Lower lobe of right lung (tissue), 2 donors: Measurements from ENCODE around the gene ARSD. TPM values are rescaled to one million over a fixed set of nuclear protein-coding genes. Genes with fewer than 3 reads are reported as not detected.
A peak's percentile ranks its signal among the peaks of the same experiment; 100 is the strongest.

Source experiments
- ATAC-seq, 2 donors: fragments of 200-7000 bp; cut with Tn5 transposase; one replicate each; pipeline ENCODE4 v1.9.1; 2020 to 2022; ENCODE audit warnings: mild to moderate bottlenecking in 2 of 2, moderate library complexity in 2 of 2
- DNase-seq: peaks from one replicate; pipeline ENCODE4 v3.0.0-alpha.2; 2020
- H3K27ac ChIP-seq: fragments of 200-600 bp; one replicate; pipeline ENCODE4 v1.8.0; 2022
- H3K27me3 ChIP-seq: fragments of 200-600 bp; one replicate; pipeline ENCODE4 v1.8.0; 2022; ENCODE audit warnings: low read depth
- H3K36me3 ChIP-seq: fragments of 200-600 bp; one replicate; pipeline ENCODE4 v1.8.0; 2022; ENCODE audit warnings: mild to moderate bottlenecking
- H3K4me1 ChIP-seq: fragments of 200-600 bp; one replicate; pipeline ENCODE4 v1.8.0; 2022
- H3K4me3 ChIP-seq: fragments of 200-600 bp; one replicate; pipeline ENCODE4 v1.8.0; 2022; ENCODE audit warnings: mild to moderate bottlenecking
- H3K9me3 ChIP-seq: fragments of 200-600 bp; one replicate; pipeline ENCODE4 v1.8.0; 2022
- intact Hi-C: fragments of 100-400 bp; cut with DNase I; formaldehyde crosslinking; loops from one replicate; pipeline ENCODE4 v1.11.0; 2022
- total RNA-seq: library from RNA; stranded (reverse); fragmentation: NEBNext Ultra II Directional; extraction: Animal tissue kit (Norgen Biotek cat#: 25700); gene quantifications from one replicate; pipeline ENCODE4 v1.2.1, GENCODE V29; 2021
- TF ChIP-seq, protein P1 (sequence below): fragments of 200-600 bp; IDR thresholded peaks from one replicate; pipeline ENCODE4 v1.8.0; 2022; ENCODE audit warnings: antibody characterized with exemption, mild to moderate bottlenecking
- donor health status: DM: no; HTN: yes; CAD: no; lungs with severe emphysema.

The ARSD gene
- total RNA-seq, 1 donor from 2014 or later, result 30.7 TPM

DNA sequence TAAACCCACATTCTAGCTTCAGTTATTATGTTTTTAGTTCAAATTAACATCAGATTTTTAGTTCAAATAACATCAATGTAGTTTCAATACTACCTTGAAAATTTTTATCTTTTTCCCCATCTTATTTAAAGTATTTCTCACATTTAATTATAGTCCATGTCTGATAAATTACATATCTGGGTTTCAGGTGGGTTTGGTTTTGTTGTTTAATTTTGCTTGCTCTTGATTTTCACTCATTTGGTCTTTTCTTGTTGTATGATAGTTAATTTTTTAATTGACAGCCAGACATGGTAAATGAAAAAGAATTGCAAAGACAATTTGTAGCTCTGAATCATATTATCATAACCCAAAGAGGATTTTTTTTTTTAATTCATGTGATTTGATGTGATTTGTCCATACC, 58.5 kb downstream of the ARSD start:
- intact Hi-C loops, result no loop called here
- Histone ChIP-seq H3K27ac (no peak overlapping the region), H3K9me3 (no peaks in the 10 kb centered on the region), H3K4me1 (no peaks in the 10 kb centered on the region), H3K36me3 (no peaks in the 10 kb centered on the region), H3K4me3 (no peak overlapping the region), H3K27me3 (no peaks in the 10 kb centered on the region)
- DNase-seq, result no peak
- TF ChIP-seq, protein P1, sequence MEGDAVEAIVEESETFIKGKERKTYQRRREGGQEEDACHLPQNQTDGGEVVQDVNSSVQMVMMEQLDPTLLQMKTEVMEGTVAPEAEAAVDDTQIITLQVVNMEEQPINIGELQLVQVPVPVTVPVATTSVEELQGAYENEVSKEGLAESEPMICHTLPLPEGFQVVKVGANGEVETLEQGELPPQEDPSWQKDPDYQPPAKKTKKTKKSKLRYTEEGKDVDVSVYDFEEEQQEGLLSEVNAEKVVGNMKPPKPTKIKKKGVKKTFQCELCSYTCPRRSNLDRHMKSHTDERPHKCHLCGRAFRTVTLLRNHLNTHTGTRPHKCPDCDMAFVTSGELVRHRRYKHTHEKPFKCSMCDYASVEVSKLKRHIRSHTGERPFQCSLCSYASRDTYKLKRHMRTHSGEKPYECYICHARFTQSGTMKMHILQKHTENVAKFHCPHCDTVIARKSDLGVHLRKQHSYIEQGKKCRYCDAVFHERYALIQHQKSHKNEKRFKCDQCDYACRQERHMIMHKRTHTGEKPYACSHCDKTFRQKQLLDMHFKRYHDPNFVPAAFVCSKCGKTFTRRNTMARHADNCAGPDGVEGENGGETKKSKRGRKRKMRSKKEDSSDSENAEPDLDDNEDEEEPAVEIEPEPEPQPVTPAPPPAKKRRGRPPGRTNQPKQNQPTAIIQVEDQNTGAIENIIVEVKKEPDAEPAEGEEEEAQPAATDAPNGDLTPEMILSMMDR, result no peak
- no peak for ATAC-seq

- H3K36me3 ChIP-seq, result no peaks in the 10 kb centered on the region
- H3K4me1 ChIP-seq, result no peaks in the 10 kb centered on the region
- H3K27ac ChIP-seq, result no peak overlapping the region
- H3K27me3 ChIP-seq, result no peaks in the 10 kb centered on the region
- H3K9me3 ChIP-seq, result no peaks in the 10 kb centered on the region
- no peak for DNase-seq
- H3K4me3 ChIP-seq, result no peak overlapping the region
- TF ChIP-seq, protein P1, result no peak
- intact Hi-C loops, result no loop called here
- ATAC-seq, result no peak
These were observed 61.9 kb downstream of the ARSD start for GRCh38 chrX:2867206-2867605.

DNA sequence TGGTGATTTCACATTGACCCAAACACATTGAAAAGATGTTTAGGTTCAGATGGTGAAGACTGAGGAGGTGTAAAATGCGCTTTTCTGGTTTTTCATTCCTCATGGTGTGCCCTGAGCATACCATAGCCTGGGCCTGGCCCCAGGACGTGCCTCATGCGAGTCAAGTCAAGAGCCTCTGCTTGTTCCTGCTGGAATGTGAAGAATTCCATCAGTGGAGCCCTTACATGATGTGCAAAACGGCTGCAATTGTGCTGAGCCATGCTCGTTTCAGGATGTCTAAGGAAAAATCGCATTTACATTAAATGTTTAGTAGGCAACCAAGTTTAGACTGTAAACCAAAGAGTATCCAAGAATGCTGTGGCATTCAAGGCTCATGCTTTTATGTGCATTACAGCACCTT, 65.5 kb downstream of the ARSD start:
- DNase-seq (no peak), ATAC-seq (peak in 1 of 2 donors; percentile 57)
- Histone ChIP-seq H3K27me3 (no peaks in the 10 kb centered on the region), H3K9me3 (no peaks in the 10 kb centered on the region), H3K4me1 (no peaks in the 10 kb centered on the region), H3K27ac (no peak overlapping the region), H3K4me3 (no peak overlapping the region), H3K36me3 (no peaks in the 10 kb centered on the region)
- TF ChIP-seq, protein P1, result no peak
- intact Hi-C loops, result no loop called here

DNA sequence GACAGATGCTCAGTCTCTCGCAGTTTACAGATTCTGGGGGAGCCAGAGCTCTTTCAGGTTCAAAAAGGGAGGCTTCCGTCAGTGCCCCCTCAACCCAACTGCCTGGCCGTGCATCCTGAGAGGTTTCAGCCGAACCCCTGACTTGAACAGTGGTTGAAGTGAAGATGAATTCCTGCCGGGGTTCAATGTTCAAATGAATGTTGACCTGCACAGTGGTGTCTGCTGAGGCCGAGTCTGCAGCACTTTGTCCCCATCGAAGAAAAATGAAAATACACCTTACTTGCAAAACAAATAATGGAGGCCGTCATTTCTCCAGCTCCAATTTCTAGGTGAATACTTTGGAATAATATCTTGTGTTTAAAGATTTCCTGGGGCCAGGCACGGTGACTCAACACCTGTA, 66.7 kb downstream of the ARSD start:
- Histone ChIP-seq H3K4me3 (no peak overlapping the region), H3K27ac (no peak overlapping the region), H3K9me3 (no peaks in the 10 kb centered on the region), H3K36me3 (no peaks in the 10 kb centered on the region), H3K4me1 (no peaks in the 10 kb centered on the region), H3K27me3 (no peaks in the 10 kb centered on the region)
- TF ChIP-seq, protein P1, result no peak
- ATAC-seq (no peak), DNase-seq (no peak)
- intact Hi-C loops, result no loop called here

DNA sequence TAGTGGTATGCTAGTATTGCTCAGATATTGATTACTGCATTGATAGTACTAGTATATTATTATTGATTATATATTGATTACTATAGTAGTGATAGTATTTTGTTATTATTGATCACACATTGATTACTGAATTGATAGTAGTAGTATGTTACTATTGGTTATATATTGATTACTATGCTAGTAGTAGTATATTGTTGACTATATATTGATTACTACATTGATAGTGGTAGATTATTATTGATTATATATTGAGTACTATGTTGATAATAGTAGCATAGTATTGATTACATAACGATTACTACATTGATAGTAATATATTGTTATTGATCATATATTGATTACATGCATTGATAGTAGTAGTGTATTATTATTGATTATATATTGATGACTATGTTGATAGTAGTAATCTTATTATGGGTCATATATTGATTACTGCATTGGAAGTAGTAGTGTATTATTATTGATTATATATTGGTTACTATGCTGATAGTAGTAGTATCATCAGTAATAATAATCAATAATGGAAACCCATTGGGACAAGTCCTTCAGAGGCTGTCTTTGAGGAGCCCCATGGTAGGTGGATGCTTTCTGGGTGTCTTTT, 69.8 kb downstream of the ARSD start:
- intact Hi-C loops, result no loop called here
- H3K4me1 ChIP-seq, result no peaks in the 10 kb centered on the region
- no peak for ATAC-seq
- DNase-seq, result no peak
- TF ChIP-seq, protein P1, result no peak
- H3K27ac ChIP-seq, result no peak overlapping the region
- H3K4me3 ChIP-seq, result no peak overlapping the region
- H3K36me3 ChIP-seq, result no peaks in the 10 kb centered on the region
- H3K9me3 ChIP-seq, result no peaks in the 10 kb centered on the region
- H3K27me3 ChIP-seq, result no peaks in the 10 kb centered on the region
